ENCODE measurements around the gene SH3PXD2B. TPM values are rescaled to one million over a fixed set of nuclear protein-coding genes. Genes with fewer than 3 reads are reported as not detected.

SH3PXD2B gene
- total RNA-seq, 1 donor from 2014 or later: 12.0 TPM

DNA sequence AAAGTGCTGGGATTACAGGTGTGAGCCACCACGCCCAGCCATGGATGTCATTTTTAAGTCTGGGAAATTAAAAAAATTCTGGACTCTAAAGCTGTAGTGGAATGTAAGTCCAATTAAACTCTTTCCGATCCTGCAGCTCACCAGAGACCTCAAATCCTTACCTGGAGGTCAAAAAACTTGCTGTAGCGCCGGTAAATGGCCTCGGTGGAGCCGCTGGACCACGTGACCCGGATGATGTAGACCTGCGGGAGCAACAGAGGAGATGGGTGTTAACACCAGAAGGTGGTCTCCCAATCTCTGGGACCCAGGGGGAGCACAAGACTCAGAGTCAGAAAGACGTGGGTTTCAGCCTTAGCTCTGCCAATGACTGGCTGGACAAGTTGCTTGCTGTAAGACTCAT, 32.1 kb downstream of the SH3PXD2B start:
- no peaks in the 10 kb centered on the region for H3K27me3 ChIP-seq (ENCODE audit: control insufficient read depth in 3 of 3, insufficient read depth in 3 of 3, low read length in 3 of 3)
- no peak overlapping the region for H3K9ac ChIP-seq (ENCODE audit: low read depth in 1 of 3, low read length in 3 of 3)
- H3K27ac ChIP-seq (ENCODE audit: low read depth, low read length): no peak overlapping the region
- no peak overlapping the region for H3K4me3 ChIP-seq (ENCODE audit: low read length in 3 of 3)
- H3K9me3 ChIP-seq (ENCODE audit: control insufficient read depth in 3 of 3, low read length in 3 of 3): no peaks in the 10 kb centered on the region
- peaks cover 0 to 3% (median 1%) of the 10 kb centered on the region in 3 donors for H3K36me3 ChIP-seq (ENCODE audit: control insufficient read depth in 3 of 3, insufficient read depth in 3 of 3, low read length in 3 of 3)
- H3K4me1 ChIP-seq (ENCODE audit: control insufficient read depth in 3 of 3, insufficient read depth in 3 of 3, low read length in 3 of 3): peaks cover 37 to 45% (median 40%) of the 10 kb centered on the region in 3 donors

GRCh38 chr5:172421020-172421419, 33.3 kb downstream of the SH3PXD2B start:
- Histone ChIP-seq H3K9me3 (ENCODE audit: control insufficient read depth in 3 of 3, low read length in 3 of 3) (no peaks in the 10 kb centered on the region), H3K4me3 (ENCODE audit: low read length in 3 of 3) (no peak overlapping the region), H3K36me3 (ENCODE audit: control insufficient read depth in 3 of 3, insufficient read depth in 3 of 3, low read length in 3 of 3) (peaks cover 0 to 3% (median 1%) of the 10 kb centered on the region in 3 donors), H3K27me3 (ENCODE audit: control insufficient read depth in 3 of 3, insufficient read depth in 3 of 3, low read length in 3 of 3) (no peaks in the 10 kb centered on the region), H3K27ac (ENCODE audit: low read depth, low read length) (peak overlapping the region; percentile 64), H3K4me1 (ENCODE audit: control insufficient read depth in 3 of 3, insufficient read depth in 3 of 3, low read length in 3 of 3) (peaks cover 38 to 43% (median 41%) of the 10 kb centered on the region in 3 donors), H3K9ac (ENCODE audit: low read depth in 1 of 3, low read length in 3 of 3) (no peak overlapping the region)

- H3K36me3 ChIP-seq (ENCODE audit: control insufficient read depth in 3 of 3, insufficient read depth in 3 of 3, low read length in 3 of 3): peaks cover 0 to 3% (median 1%) of the 10 kb centered on the region in 3 donors
- peaks cover 36 to 43% (median 41%) of the 10 kb centered on the region in 3 donors for H3K4me1 ChIP-seq (ENCODE audit: control insufficient read depth in 3 of 3, insufficient read depth in 3 of 3, low read length in 3 of 3)
- no peaks in the 10 kb centered on the region for H3K9me3 ChIP-seq (ENCODE audit: control insufficient read depth in 3 of 3, low read length in 3 of 3)
- peak overlapping the region in 2 of 3 donors; percentile 27 to 55 for H3K9ac ChIP-seq (ENCODE audit: low read depth in 1 of 3, low read length in 3 of 3)
- H3K27me3 ChIP-seq (ENCODE audit: control insufficient read depth in 3 of 3, insufficient read depth in 3 of 3, low read length in 3 of 3): no peaks in the 10 kb centered on the region
- H3K4me3 ChIP-seq (ENCODE audit: low read length in 3 of 3): peak overlapping the region in 2 of 3 donors; percentile 55 to 59
- peak overlapping the region; percentile 76 for H3K27ac ChIP-seq (ENCODE audit: low read depth, low read length)
These were observed 33.9 kb downstream of the SH3PXD2B start for GRCh38 chr5:172420235-172420939.

GRCh38 chr5:172418862-172419814, 35.2 kb downstream of the SH3PXD2B start:
- H3K4me1 ChIP-seq (ENCODE audit: control insufficient read depth in 3 of 3, insufficient read depth in 3 of 3, low read length in 3 of 3): peaks cover 46 to 50% (median 50%) of the 10 kb centered on the region in 3 donors

DNA sequence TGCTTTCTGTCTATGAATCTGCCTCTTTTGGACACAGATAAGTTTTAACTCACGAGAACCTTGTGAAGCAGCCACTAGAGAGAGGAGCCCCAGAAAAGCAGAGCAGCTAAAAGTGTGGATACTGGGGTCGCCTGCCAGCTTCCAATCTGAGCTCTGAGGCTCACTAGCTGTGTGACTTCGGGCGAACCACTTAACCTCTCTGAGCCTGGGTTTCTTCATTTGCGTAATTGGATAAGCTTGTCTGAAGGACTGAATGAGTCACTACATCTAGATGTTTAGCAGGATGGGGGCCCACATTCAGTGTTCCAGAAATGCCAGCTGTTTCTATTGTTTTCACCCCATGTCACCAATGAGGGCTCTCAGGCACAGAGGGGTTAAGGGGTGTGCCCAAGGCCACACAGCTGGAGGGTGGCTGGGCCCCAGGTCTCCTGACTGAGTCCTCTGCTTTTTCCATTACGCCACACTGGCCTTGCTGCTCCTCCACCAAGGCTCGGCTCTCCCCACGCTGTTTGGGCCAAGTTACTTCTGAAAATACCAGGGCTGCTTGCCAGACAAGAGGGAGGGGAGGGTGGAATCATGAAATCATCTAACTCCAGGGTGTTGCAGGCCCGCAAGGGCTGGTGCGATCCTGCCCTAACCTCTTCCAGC, 36.2 kb downstream of the SH3PXD2B start:
- no peaks in the 10 kb centered on the region for H3K9me3 ChIP-seq (ENCODE audit: control insufficient read depth in 3 of 3, low read length in 3 of 3)
- peak overlapping the region in 1 of 3 donors; percentile 22 for H3K4me3 ChIP-seq (ENCODE audit: low read length in 3 of 3)
- no peaks in the 10 kb centered on the region for H3K27me3 ChIP-seq (ENCODE audit: control insufficient read depth in 3 of 3, insufficient read depth in 3 of 3, low read length in 3 of 3)
- peak overlapping the region; percentile 76 for H3K27ac ChIP-seq (ENCODE audit: low read depth, low read length)
- peaks cover 0 to 3% (median 1%) of the 10 kb centered on the region in 3 donors for H3K36me3 ChIP-seq (ENCODE audit: control insufficient read depth in 3 of 3, insufficient read depth in 3 of 3, low read length in 3 of 3)
- H3K9ac ChIP-seq (ENCODE audit: low read depth in 1 of 3, low read length in 3 of 3): peak overlapping the region in 2 of 3 donors; percentile 40 to 57
- H3K4me1 ChIP-seq (ENCODE audit: control insufficient read depth in 3 of 3, insufficient read depth in 3 of 3, low read length in 3 of 3): peaks cover 51 to 56% (median 53%) of the 10 kb centered on the region in 3 donors

More at GRCh38 chr5:172418862-172419814, 35.2 kb downstream of the SH3PXD2B start:
- peak overlapping the region; percentile 76 for H3K27ac ChIP-seq (ENCODE audit: low read depth, low read length)
- peaks cover 0 to 3% (median 1%) of the 10 kb centered on the region in 3 donors for H3K36me3 ChIP-seq (ENCODE audit: control insufficient read depth in 3 of 3, insufficient read depth in 3 of 3, low read length in 3 of 3)
- no peaks in the 10 kb centered on the region for H3K9me3 ChIP-seq (ENCODE audit: control insufficient read depth in 3 of 3, low read length in 3 of 3)
- no peaks in the 10 kb centered on the region for H3K27me3 ChIP-seq (ENCODE audit: control insufficient read depth in 3 of 3, insufficient read depth in 3 of 3, low read length in 3 of 3)
- H3K4me3 ChIP-seq (ENCODE audit: low read length in 3 of 3): no peak overlapping the region
- peak overlapping the region in 2 of 3 donors; percentile 40 to 57 for H3K9ac ChIP-seq (ENCODE audit: low read depth in 1 of 3, low read length in 3 of 3)

- Histone ChIP-seq H3K9ac (ENCODE audit: low read depth in 1 of 3, low read length in 3 of 3) (no peak overlapping the region), H3K27ac (ENCODE audit: low read depth, low read length) (peak overlapping the region; percentile 76), H3K27me3 (ENCODE audit: control insufficient read depth in 3 of 3, insufficient read depth in 3 of 3, low read length in 3 of 3) (no peaks in the 10 kb centered on the region), H3K4me3 (ENCODE audit: low read length in 3 of 3) (no peak overlapping the region), H3K9me3 (ENCODE audit: control insufficient read depth in 3 of 3, low read length in 3 of 3) (no peaks in the 10 kb centered on the region), H3K4me1 (ENCODE audit: control insufficient read depth in 3 of 3, insufficient read depth in 3 of 3, low read length in 3 of 3) (peaks cover 57 to 61% (median 60%) of the 10 kb centered on the region in 3 donors), H3K36me3 (ENCODE audit: control insufficient read depth in 3 of 3, insufficient read depth in 3 of 3, low read length in 3 of 3) (peaks cover 0 to 3% (median 1%) of the 10 kb centered on the region in 3 donors)
These were observed 37.0 kb downstream of the SH3PXD2B start for GRCh38 chr5:172417130-172417841.

DNA sequence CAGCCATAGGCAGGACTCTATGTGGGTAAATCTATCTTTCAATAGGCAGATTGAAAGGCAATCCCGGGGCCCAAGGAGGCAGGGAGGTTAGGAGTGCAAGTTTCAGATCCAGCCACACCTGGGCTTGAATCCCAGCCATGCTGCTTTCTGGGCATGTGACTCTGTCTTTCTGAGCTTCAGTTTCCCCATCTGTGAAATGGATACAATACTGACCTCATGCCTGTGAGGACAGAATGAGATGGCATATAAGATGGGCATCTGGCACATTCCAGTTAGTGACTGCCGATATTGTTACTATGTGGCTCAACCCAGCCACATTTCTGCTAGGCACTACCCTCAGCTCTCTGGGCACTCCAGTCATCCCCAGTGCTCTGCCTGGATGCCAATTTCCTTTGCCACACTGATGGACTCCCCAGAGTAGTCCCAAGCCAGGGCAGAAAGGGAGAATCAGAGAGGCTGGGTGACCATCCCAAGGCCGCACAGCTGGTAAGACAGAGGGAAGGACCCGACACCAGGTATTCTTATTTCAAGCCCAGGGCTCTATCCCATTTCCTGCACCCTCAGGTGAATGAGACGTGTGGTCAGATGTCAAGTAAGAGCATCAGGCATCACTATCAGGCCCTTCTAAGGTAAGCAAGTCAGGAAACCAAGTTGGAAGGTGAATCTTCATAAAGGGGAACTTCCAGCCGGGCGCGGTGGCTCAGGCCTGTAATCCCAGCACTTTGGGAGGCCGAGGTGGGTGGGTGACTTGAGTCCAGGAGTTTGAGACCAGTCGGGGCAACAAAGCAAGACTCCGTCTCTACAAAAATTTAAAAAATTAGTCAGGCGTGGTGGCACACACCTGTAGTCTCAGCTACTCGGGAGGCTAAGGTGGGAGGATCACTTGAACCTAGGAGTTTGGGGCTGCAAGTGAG, 38.7 kb downstream of the SH3PXD2B start:
- no peak overlapping the region for H3K9ac ChIP-seq (ENCODE audit: low read depth in 1 of 3, low read length in 3 of 3)
- no peaks in the 10 kb centered on the region for H3K27me3 ChIP-seq (ENCODE audit: control insufficient read depth in 3 of 3, insufficient read depth in 3 of 3, low read length in 3 of 3)
- H3K27ac ChIP-seq (ENCODE audit: low read depth, low read length): no peak overlapping the region
- no peaks in the 10 kb centered on the region for H3K9me3 ChIP-seq (ENCODE audit: control insufficient read depth in 3 of 3, low read length in 3 of 3)
- no peak overlapping the region for H3K4me3 ChIP-seq (ENCODE audit: low read length in 3 of 3)
- no peaks in the 10 kb centered on the region for H3K36me3 ChIP-seq (ENCODE audit: control insufficient read depth in 3 of 3, insufficient read depth in 3 of 3, low read length in 3 of 3)
- H3K4me1 ChIP-seq (ENCODE audit: control insufficient read depth in 3 of 3, insufficient read depth in 3 of 3, low read length in 3 of 3): peaks cover 55 to 59% (median 57%) of the 10 kb centered on the region in 3 donors

- Histone ChIP-seq H3K4me3 (ENCODE audit: low read length in 3 of 3) (peak overlapping the region in 1 of 3 donors; percentile 24), H3K9ac (ENCODE audit: low read depth in 1 of 3, low read length in 3 of 3) (no peak overlapping the region), H3K27ac (ENCODE audit: low read depth, low read length) (peak overlapping the region; percentile 13), H3K36me3 (ENCODE audit: control insufficient read depth in 3 of 3, insufficient read depth in 3 of 3, low read length in 3 of 3) (no peaks in the 10 kb centered on the region), H3K27me3 (ENCODE audit: control insufficient read depth in 3 of 3, insufficient read depth in 3 of 3, low read length in 3 of 3) (no peaks in the 10 kb centered on the region), H3K4me1 (ENCODE audit: control insufficient read depth in 3 of 3, insufficient read depth in 3 of 3, low read length in 3 of 3) (peaks cover 48 to 55% (median 49%) of the 10 kb centered on the region in 3 donors), H3K9me3 (ENCODE audit: control insufficient read depth in 3 of 3, low read length in 3 of 3) (no peaks in the 10 kb centered on the region)
These were observed 39.6 kb downstream of the SH3PXD2B start for GRCh38 chr5:172414531-172415361.
